CD4-positive, alpha-beta T cell treated with Interleukin-15 for 1 hour (primary cell): Measurements from ENCODE around the gene FIS1.
"Not testable (repeated sequence)": the region's sequence is repeated elsewhere in the genome, so short reads cannot be mapped to it uniquely, and the experiment has no call there.

Experiments
- DNase-seq: peaks from one replicate; pipeline ENCODE4 v3.0.0-alpha.2; 2020

FIS1 gene

DNA sequence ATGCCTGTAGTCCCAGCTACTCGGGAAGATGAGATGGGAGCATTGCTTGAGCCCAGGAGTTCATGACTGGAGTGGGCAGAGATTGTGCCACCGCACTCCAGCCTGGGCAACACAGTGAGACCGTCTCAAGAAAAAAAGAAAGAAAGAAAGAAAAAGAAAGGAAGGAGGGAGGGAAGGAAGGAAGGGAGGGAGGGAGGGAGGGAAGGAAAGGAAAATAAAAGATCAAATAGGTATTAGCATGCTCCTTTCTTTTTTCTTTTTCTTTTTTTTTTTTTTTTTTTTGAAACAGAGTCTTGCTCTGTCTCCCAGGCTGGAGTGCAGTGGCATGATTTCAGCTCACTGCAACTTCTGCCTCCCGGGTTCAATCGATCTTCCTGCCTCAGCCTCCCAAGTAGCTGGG, 8.3 kb upstream of the FIS1 start:
- DNase-seq, result not testable (repeated sequence)

- DNase-seq, result peak; percentile 98
Measured at GRCh38 chr7:101251871-101252659, 7.2 kb upstream of the FIS1 start.

- no peak for DNase-seq
Measured at GRCh38 chr7:101250324-101250723, 5.4 kb upstream of the FIS1 start.

DNA sequence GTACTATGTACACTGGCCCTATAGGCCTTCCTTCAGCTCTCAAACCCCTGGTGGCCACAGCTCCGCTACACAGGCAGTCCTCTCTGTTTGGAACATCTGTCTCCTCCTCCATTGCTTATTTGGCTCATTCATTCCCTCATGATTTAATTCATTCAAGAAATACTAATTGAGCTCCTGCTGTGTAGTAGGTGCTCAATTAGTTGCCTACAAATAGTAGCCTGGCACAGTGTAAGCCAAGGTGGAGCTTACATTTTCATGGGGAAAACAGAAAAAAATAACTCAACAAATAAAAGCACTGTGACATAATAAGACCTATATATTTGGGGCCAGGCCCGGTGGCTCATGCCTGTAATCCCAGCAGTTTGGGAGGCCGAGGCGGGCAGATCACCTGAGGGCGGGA, 3.4 kb upstream of the FIS1 start:
- no peak for DNase-seq

- no peak for DNase-seq
Measured at GRCh38 chr7:101245147-101245668, 327 bp upstream of the FIS1 start.

DNA sequence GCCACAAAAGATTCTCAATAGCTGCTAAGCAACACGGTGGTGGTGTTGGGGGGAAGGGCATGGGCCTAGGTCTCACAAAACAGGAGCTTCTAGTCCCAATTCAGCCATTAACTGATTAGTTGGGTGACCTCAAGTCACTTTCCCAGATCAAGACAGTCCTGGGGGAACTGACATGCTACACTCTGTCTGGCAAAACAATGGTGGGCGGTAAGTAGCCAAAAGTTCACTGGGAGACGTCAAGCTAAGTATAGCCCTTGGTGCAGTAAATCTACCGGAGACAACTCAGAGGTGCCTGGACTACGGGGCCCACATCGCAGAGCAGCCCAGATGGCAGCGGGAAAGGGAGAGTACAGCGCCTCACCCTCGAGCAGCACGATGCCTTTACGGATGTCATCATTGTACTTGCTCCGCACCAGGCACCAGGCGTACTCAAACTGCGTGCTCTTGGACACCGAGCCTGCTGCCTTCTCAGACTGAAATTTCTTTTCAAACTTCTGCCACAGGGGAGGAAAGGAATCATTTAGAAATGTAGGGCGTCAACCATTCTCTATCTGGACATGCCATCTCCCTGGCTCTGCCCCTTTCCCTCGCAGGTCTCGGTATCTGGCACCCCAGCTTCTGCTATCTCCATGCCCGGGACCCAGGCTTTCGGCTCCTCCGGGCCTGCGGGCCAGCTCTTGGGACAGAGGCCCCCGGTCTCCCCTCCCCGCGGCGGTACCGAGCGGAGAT, 1.1 kb downstream of the FIS1 start:
- DNase-seq, result no peak

DNA sequence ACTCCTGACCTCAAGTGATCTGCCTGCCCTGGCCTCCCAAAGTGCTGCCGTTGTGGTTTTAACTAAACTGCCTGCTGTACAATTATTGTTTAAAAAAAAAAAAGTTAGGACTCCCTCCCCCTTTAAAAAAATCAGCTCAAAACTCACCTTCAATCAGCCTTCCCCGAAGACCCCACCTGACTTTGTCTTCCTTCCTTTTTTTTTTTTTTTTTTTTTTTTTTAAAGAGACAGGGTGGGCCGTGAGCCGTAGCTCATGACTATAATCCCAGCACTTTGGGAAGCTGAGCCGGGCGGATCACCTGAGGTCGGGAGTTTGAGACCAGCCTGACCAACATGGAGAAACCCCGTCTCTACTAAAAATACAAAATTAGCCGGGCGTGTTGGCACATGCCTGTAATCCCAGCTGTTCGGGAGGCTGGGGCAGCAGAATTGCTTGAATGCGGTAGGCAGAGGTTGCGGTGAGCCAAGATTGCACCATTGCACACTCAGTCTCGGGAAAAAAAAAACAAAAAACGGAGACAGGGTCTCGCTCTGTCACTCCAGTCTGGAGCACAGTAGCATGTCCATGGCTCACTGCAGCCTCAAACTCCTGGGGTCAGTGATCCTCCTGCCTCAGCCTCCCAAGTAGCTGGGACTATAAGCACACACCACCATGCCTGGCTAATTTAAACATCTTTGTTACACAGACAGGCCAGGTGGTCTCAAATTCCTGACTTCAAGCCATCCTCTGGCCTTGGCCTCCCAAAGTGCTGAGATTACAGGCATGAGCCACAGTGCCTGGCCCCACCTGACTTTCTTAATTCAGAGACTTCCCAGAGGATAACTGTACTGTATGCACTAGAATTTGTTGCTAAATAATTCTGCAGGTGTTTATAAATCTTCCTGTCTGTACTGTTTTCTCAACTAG, 3.2 kb downstream of the FIS1 start:
- no peak for DNase-seq

DNA sequence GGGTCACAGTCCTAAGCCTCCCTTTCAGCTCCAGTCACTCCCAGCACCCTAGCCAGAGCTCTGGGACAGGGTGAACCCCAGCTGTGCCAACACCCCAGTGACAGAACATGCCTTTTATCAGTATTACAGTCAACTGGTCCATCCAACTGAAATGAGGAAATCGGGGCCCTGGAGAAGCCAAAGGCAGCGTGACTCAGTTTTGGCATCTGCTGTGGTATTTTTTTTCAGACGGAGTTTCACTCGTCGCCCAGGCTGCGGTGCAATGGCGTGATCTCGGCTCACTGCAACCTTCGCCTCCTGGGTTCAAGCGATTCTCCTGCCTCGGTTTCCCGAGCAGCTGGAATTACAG, 3.9 kb downstream of the FIS1 start:
- no peak for DNase-seq

DNA sequence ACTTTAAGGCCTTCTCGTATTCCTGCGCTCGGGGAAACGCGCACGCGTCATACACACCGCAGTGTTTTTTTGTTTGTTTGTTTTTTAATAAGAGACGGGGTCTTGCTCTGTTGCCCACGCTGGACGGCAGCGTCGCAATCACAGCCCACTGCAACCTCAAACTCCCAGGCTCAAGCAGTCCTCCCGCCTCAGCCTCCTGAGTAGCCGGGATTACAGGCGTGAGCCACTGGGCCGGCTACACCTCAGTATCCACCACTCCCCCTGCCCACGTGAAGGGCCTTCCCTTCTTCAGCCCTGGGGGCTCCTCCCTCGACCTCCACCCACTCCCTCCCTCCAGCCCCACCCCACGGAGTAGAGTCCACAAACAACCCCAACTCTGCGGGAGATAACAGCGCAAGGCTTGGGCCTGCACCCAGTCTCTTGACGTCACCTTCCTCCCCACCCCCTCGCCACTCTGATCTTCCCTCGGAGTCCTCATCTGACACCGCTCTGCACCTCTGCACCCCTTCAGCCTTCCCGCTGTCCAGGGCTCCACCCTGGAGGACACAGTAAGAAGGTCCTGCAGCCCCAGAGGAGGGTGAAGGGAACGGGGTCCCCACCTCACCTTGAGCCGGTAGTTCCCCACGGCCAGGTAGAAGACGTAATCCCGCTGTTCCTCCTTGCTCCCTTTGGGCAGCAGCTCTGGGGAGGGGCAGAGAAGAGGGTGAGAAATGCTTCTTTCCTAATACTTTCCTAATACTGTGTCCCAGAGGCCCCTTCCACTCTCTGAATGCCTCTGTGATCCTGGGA, 4.5 kb downstream of the FIS1 start:
- DNase-seq, result no peak

DNA sequence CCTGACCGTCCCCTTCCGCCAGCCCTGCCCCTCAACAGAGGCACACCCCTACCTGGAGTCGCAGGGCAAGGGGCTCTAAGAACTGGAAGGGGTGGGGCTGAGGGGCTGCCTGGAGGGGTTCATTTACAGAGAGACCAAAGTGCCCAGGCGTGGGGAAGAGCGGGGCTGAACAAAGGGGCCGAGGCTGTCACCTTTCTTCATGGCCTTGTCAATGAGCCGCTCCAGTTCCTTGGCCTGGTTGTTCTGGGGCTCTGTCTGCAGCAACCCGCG, 5.0 kb downstream of the FIS1 start:
- no peak for DNase-seq

DNA sequence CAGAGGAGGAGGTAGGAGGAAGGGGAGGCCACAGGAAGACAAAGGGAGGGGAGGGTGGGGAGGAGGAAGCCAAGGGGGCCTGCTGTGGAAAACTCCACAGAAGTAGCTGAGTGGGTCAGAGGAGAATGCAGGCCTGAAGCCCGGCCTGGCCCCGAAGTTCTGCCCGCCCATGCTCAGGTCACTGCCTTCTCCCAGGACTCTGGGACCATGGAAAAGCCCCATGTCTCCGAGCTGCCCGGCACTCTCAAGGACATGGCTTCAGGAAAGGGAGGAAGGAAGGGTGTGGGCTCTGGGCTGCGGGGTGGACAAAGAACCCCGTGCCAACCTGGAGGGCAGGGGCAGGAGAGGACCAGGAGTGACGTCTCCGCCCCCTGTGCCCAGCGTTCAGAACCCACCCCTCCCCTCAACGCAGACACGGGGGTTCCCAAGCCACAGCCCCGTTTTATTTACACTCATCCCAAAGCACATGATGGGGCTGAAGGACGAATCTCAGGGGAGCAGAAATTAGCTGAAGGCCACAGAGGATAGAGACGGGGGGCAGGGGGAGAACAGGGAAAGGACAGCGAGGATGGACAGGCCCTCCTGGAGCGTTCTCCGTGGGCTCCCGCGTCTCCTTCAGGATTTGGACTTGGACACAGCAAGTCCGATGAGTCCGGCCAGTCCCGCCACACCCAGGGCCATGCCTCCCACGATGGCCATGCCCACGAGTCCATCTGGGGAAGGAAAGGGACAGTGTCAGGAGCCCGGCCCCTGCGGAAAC, 5.5 kb downstream of the FIS1 start:
- no peak for DNase-seq

- no peak for DNase-seq
Measured at GRCh38 chr7:101238226-101239182, 6.4 kb downstream of the FIS1 start.

DNA sequence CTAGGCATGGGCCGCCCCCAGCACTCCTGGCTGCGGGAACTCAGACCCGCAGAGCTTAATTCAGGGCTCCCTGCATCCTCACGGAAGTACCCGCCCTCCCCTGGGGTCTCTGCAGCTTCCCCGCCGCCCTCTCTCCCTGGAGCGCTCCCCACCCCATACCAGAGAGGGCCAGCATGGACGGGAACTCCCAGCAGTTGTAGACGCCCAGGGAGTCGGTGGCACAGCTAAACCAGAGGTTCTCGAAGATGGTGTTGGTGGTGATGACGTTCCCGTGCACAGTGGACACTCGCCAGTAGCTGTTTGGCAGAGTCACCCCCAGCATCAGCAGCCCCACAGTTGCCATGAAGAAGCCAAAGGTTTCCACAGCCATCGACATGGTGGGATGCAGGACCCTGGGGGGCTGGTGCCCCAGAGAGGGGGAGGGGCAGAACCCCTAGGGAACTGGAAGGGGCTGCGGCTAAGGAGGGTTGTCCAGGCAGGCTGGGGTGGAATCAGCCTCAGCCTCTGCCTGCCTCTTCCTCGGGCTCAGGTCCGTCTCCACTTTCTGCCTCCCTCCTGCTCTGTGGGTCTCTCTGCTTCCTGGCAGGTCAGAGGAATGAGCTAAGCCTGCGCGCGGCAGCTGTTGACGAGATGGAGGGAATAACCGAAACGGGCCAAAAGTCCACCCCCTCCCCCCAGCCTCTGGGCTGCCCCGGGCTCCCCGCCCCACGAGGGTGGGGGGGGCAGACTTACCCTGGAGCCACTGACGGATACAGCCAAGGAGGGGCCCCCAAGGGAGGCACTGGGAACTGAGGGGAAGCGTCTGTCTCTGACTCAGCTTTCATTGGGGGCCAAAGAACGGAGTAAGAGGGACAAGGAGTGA, 7.4 kb downstream of the FIS1 start, which contains the start of gene CLDN15:
CLDN15 (minus strand) TSS at position 597 of the 862 bp plus-strand sequence; CDS start at position 376, 221 bp downstream.
- DNase-seq, result no peak

DNA sequence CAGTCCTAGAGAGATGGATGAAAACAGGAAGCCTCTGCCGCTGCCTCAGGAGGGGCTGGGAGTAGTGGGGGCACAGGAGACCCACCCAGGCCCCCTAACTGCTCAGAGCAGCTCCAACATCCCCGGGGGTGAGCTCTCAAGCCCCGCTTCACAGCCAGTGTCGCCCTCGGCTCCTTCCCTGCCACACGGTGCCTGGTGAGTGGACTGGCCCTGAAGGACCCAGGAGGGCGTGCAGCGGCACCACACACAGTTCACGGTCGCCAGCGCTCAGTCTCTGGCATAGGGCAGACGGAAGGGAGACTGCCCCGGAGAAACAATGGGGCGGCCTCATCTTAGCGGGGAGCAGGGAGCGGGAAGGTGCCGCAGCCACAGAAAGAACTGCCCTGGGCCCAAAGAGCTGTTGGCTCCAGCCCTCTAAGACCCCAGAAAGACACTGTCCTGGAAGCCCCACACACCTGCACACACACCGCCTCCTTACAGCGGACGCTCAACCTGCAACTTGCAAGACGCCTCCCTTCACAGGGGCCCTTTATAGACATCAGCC, 8.5 kb downstream of the FIS1 start:
- no peak for DNase-seq

DNA sequence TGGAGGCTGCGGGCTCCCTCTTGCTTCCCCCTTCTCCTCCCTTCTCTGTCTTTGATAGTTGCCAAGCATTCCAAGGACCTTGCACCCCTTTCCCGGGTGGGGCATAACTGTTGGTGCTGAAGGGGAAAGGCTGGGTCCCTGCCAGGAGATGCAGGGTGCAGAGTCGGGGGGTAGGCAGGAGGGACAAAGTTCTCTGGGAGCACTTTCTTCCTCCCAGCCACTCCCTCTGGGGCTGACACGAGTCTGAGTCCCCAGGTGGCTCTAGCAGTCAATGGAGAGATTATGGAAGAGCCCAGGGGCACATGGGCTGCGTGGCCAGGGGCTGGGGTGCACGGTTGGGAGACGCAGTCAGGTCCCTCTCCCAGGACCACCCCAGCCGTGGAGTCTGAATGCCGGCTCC, 9.4 kb downstream of the FIS1 start:
- no peak for DNase-seq

DNA sequence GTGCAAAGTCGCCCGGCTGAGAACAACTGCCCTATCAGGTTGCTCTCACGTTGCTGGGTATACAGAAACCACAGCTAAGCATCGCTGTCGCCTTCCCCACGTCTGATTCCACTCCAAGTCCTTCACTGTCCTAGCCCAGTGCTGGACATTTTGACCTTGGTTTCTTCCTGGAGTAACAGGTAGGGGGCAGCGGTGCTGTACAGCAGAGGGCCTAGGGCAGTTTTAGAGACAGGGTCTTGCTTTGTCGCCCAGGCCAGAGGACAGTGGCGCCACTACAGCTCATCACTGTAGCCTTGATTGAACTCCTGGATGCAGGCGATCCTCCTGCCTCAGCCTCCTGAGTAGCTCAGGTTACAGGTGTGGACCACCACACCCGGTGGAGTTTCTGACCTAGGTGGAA, 9.8 kb downstream of the FIS1 start:
- DNase-seq, result no peak

- DNase-seq, result no peak
Measured at GRCh38 chr7:101234636-101235035, 10.2 kb downstream of the FIS1 start.

DNA sequence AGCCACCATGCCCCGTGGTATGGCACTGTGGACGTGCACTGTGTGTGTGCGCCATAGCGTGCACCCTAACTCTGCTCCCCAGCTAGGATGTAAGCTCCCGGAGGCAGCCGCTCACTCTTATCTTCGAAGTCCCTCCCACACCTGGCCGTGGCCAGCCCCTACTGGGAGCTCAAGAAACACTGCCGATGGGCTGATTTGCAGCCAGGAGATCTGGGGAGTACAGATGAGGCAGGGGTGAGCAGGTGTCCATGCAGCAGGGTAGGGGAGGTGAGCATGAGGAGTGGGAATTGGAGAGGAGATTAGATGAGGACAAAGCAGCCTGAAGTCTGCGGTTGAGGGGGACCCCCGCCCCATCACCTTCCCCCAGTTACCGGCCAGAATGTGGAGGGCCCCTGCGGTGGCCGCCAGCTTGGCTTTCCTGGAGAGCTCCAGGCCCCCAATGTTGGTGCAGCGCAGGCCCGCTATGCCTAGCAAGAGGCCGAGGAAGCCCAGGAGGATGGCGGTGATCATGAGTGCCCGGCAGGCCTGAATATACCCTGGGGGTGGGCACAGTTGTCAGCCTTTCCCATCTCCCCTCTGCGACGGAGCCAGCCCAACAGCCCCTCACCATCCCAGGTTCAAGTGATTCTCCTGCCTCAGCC, 10.9 kb downstream of the FIS1 start:
- DNase-seq, result no peak
